HG03378 (cell line): ENCODE measurements around the gene RGS16.

Experiments
- ATAC-seq: cut with Tn5 transposase; IDR thresholded peaks from one replicate; pipeline ENCODE4 v1.9.1; 2021; ENCODE audit warnings: mild to moderate bottlenecking, moderate library complexity; ENCODE audit not compliant: unreplicated experiment

Gene RGS16

GRCh38 chr1:182587093-182587492 lies 17.1 kb downstream of the RGS16 start:
- ATAC-seq, result no peak

GRCh38 chr1:182586380-182586779 lies 17.8 kb downstream of the RGS16 start:
- ATAC-seq, result no peak

- ATAC-seq, result no peak
Measured at GRCh38 chr1:182584746-182585145, 19.4 kb downstream of the RGS16 start.

GRCh38 chr1:182580736-182581135 lies 23.5 kb downstream of the RGS16 start:
- no peak for ATAC-seq

- no peak for ATAC-seq
Measured at GRCh38 chr1:182575540-182576149, 28.5 kb downstream of the RGS16 start.

- no peak for ATAC-seq
Measured at GRCh38 chr1:182574156-182574555, 30.0 kb downstream of the RGS16 start.

- no peak for ATAC-seq
Measured at GRCh38 chr1:182570611-182570970, 33.6 kb downstream of the RGS16 start.

GRCh38 chr1:182569939-182570610 lies 34.1 kb downstream of the RGS16 start:
- ATAC-seq, result no peak

GRCh38 chr1:182568647-182569284 lies 35.4 kb downstream of the RGS16 start:
- ATAC-seq, result no peak

GRCh38 chr1:182567629-182568028 lies 36.6 kb downstream of the RGS16 start:
- no peak for ATAC-seq

GRCh38 chr1:182565537-182565936 lies 38.7 kb downstream of the RGS16 start:
- ATAC-seq, result no peak

GRCh38 chr1:182564406-182565004 lies 39.7 kb downstream of the RGS16 start:
- no peak for ATAC-seq

- no peak for ATAC-seq
Measured at GRCh38 chr1:182563095-182563494, 41.1 kb downstream of the RGS16 start.

- no peak for ATAC-seq
Measured at GRCh38 chr1:182561456-182561855, 42.7 kb downstream of the RGS16 start.

GRCh38 chr1:182560392-182560984 lies 43.7 kb downstream of the RGS16 start:
- ATAC-seq, result no peak

GRCh38 chr1:182556279-182556678 lies 47.9 kb downstream of the RGS16 start:
- no peak for ATAC-seq

- ATAC-seq, result no peak
Measured at GRCh38 chr1:182555493-182555892, 48.7 kb downstream of the RGS16 start.

- no peak for ATAC-seq
Measured at GRCh38 chr1:182552527-182552926, 51.7 kb downstream of the RGS16 start.

GRCh38 chr1:182549811-182550210 lies 54.4 kb downstream of the RGS16 start:
- no peak for ATAC-seq

GRCh38 chr1:182549346-182549745 lies 54.8 kb downstream of the RGS16 start:
- no peak for ATAC-seq
